ENCODE measurements around the gene PTPRD. TPM values are rescaled to one million over a fixed set of nuclear protein-coding genes. Genes with fewer than 3 reads are reported as not detected.
A peak's percentile ranks its signal among the peaks of the same experiment; 100 is the strongest.

PTPRD gene
- total RNA-seq, 1 experiment from 2014 or later, result 70.1 TPM

- Histone ChIP-seq H3K9me3 (no peaks in the 10 kb centered on the region), H3K4me3 (ENCODE audit: low read depth, low read length) (no peak overlapping the region), H3K36me3 (ENCODE audit: control insufficient read depth, insufficient read depth, low read length) (no peaks in the 10 kb centered on the region), H3K27me3 (replicated peaks; ENCODE audit: control insufficient read depth, insufficient read depth, low read length) (no peaks in the 10 kb centered on the region), H3K4me1 (peaks cover 17% of the 10 kb centered on the region)
- H3K36me3 Mint-ChIP-seq (ENCODE audit: insufficient read depth, unreplicated experiment), result peaks cover 5% of the 10 kb centered on the region
- no peak for TF ChIP-seq CTCF (IDR thresholded peaks at IDR 0.05; ENCODE audit: insufficient read depth in 1 of 2, low read depth in 1 of 2, low read length in 1 of 2, severe bottlenecking in 1 of 2, unreplicated experiment in 1 of 2)
- no peak overlapping the region for H3K4me3 Mint-ChIP-seq (ENCODE audit: unreplicated experiment)
- no peak for DNase-seq
- CTCF ChIA-PET, result no interaction called here
- H3K27ac Mint-ChIP-seq (ENCODE audit: unreplicated experiment), result peak overlapping the region; percentile 84
- BruUV-seq (replicated peaks), result no TSS peak
- intact Hi-C loops (cut with micrococcal nuclease; ENCODE audit: unreplicated experiment), result loop anchor here (1.0 to 5.0 kb wide), 2 partner anchors 55 to 535 kb away; no protein-coding TSS in a partner anchor
- H3K9me3 Mint-ChIP-seq (ENCODE audit: unreplicated experiment), result peaks cover 10% of the 10 kb centered on the region
- H3K27me3 Mint-ChIP-seq (ENCODE audit: insufficient read depth, unreplicated experiment), result no peaks in the 10 kb centered on the region
- POLR2A ChIA-PET, result interaction anchor here (0.5 kb wide), 1 partner anchor 1178 kb away, joined by 3 read pairs; no protein-coding TSS in a partner anchor
- peaks cover 17% of the 10 kb centered on the region for H3K4me1 Mint-ChIP-seq (ENCODE audit: low read depth, unreplicated experiment)
These were observed 2175.5 kb downstream of the PTPRD start for GRCh38 chr9:8437259-8437658.

GRCh38 chr9:8436786-8437185 lies 2176.0 kb downstream of the PTPRD start:
- peaks cover 10% of the 10 kb centered on the region for H3K9me3 Mint-ChIP-seq (ENCODE audit: unreplicated experiment)
- no peak for DNase-seq
- no peaks in the 10 kb centered on the region for H3K27me3 ChIP-seq (replicated peaks; ENCODE audit: control insufficient read depth, insufficient read depth, low read length)

GRCh38 chr9:8434621-8435020 lies 2178.2 kb downstream of the PTPRD start:
- Mint-ChIP-seq H3K27ac (ENCODE audit: unreplicated experiment) (no peak overlapping the region), H3K9me3 (ENCODE audit: unreplicated experiment) (peaks cover 10% of the 10 kb centered on the region), H3K36me3 (ENCODE audit: insufficient read depth, unreplicated experiment) (peaks cover 9% of the 10 kb centered on the region), H3K27me3 (ENCODE audit: insufficient read depth, unreplicated experiment) (no peaks in the 10 kb centered on the region), H3K4me3 (ENCODE audit: unreplicated experiment) (no peak overlapping the region), H3K4me1 (ENCODE audit: low read depth, unreplicated experiment) (peaks cover 26% of the 10 kb centered on the region)
- Histone ChIP-seq H3K9me3 (no peaks in the 10 kb centered on the region), H3K27me3 (replicated peaks; ENCODE audit: control insufficient read depth, insufficient read depth, low read length) (no peaks in the 10 kb centered on the region), H3K36me3 (ENCODE audit: control insufficient read depth, insufficient read depth, low read length) (no peaks in the 10 kb centered on the region), H3K4me3 (ENCODE audit: low read depth, low read length) (no peak overlapping the region), H3K4me1 (peaks cover 17% of the 10 kb centered on the region)
- DNase-seq, result no peak
- TF ChIP-seq CTCF (IDR thresholded peaks at IDR 0.05; ENCODE audit: insufficient read depth in 1 of 2, low read depth in 1 of 2, low read length in 1 of 2, severe bottlenecking in 1 of 2, unreplicated experiment in 1 of 2), result no peak
- BruUV-seq (replicated peaks), result no TSS peak
- CTCF ChIA-PET, result no interaction called here
- POLR2A ChIA-PET, result no interaction called here
- intact Hi-C loops (cut with micrococcal nuclease; ENCODE audit: unreplicated experiment), result loop anchor here (5.0 kb wide), 1 partner anchor 532 kb away; no protein-coding TSS in a partner anchor

More at GRCh38 chr9:8436786-8437185, 2176.0 kb downstream of the PTPRD start:
- H3K4me1 Mint-ChIP-seq (ENCODE audit: low read depth, unreplicated experiment), result peaks cover 17% of the 10 kb centered on the region
- H3K9me3 ChIP-seq, result no peaks in the 10 kb centered on the region
- H3K27me3 Mint-ChIP-seq (ENCODE audit: insufficient read depth, unreplicated experiment), result no peaks in the 10 kb centered on the region
- H3K27ac Mint-ChIP-seq (ENCODE audit: unreplicated experiment), result no peak overlapping the region
- H3K4me1 ChIP-seq, result peaks cover 17% of the 10 kb centered on the region
- peaks cover 5% of the 10 kb centered on the region for H3K36me3 Mint-ChIP-seq (ENCODE audit: insufficient read depth, unreplicated experiment)
- ChIA-PET POLR2A (no interaction called here), CTCF (no interaction called here)
- H3K4me3 Mint-ChIP-seq (ENCODE audit: unreplicated experiment), result no peak overlapping the region
- no peaks in the 10 kb centered on the region for H3K36me3 ChIP-seq (ENCODE audit: control insufficient read depth, insufficient read depth, low read length)
- no TSS peak for BruUV-seq (replicated peaks)
- TF ChIP-seq CTCF (IDR thresholded peaks at IDR 0.05; ENCODE audit: insufficient read depth in 1 of 2, low read depth in 1 of 2, low read length in 1 of 2, severe bottlenecking in 1 of 2, unreplicated experiment in 1 of 2), result no peak
- intact Hi-C loops (cut with micrococcal nuclease; ENCODE audit: unreplicated experiment), result loop anchor here (1.0 to 5.0 kb wide), 2 partner anchors 54 to 534 kb away; no protein-coding TSS in a partner anchor
- no peak overlapping the region for H3K4me3 ChIP-seq (ENCODE audit: low read depth, low read length)
